AG09319 (cell line): ENCODE results near the gene AUTS2.

ENCODE experiments used
- DNase-seq: peaks from one replicate; pipeline ENCODE4 v3.0.0-alpha.2; 2010; ENCODE audit warnings: low read depth; ENCODE audit errors: extremely low read depth
- CTCF ChIP-seq: IDR thresholded peaks from 2 replicates; pipeline ENCODE4 v1.5.1; 2011; ENCODE audit warnings: low read depth, mild to moderate bottlenecking, inconsistent platforms, low read length, moderate library complexity

Gene AUTS2

GRCh38 chr7:70657989-70658632 lies 1059.8 kb downstream of the AUTS2 start:
- DNase-seq, result no peak
- TF ChIP-seq CTCF, result no peak

- DNase-seq, result no peak
- TF ChIP-seq CTCF, result no peak
These were observed 1061.0 kb downstream of the AUTS2 start for GRCh38 chr7:70659263-70659662.

- DNase-seq, result no peak
- TF ChIP-seq CTCF, result no peak
These were observed 1062.0 kb downstream of the AUTS2 start for GRCh38 chr7:70660154-70660818.

GRCh38 chr7:70660819-70661191 lies 1062.5 kb downstream of the AUTS2 start:
- no peak for DNase-seq
- TF ChIP-seq CTCF, result no peak

- TF ChIP-seq CTCF, result no peak
These were observed 1065.4 kb downstream of the AUTS2 start for GRCh38 chr7:70663680-70664079.

GRCh38 chr7:70665997-70666396 lies 1067.7 kb downstream of the AUTS2 start:
- TF ChIP-seq CTCF, result no peak

More at GRCh38 chr7:70663680-70664079, 1065.4 kb downstream of the AUTS2 start:
- no peak for DNase-seq

GRCh38 chr7:70667406-70667805 lies 1069.1 kb downstream of the AUTS2 start:
- TF ChIP-seq CTCF, result no peak
- DNase-seq, result no peak

More at GRCh38 chr7:70665997-70666396, 1067.7 kb downstream of the AUTS2 start:
- DNase-seq, result no peak
